GM12875 (cell line): ENCODE measurements around the gene ADAR.

ENCODE experiments used
- H3K4me3 ChIP-seq: one replicate; pipeline ENCODE4 v1.5.1; 2011; ENCODE audit warnings: low read depth, low read length, control low read depth
- CTCF ChIP-seq: IDR thresholded peaks from 2 replicates; pipeline ENCODE4 v1.5.1; 2011; ENCODE audit warnings: low read depth, mild to moderate bottlenecking, control low read depth, inconsistent platforms, low read length, moderate library complexity, borderline replicate concordance; ENCODE audit not compliant: insufficient read depth

ADAR gene

DNA sequence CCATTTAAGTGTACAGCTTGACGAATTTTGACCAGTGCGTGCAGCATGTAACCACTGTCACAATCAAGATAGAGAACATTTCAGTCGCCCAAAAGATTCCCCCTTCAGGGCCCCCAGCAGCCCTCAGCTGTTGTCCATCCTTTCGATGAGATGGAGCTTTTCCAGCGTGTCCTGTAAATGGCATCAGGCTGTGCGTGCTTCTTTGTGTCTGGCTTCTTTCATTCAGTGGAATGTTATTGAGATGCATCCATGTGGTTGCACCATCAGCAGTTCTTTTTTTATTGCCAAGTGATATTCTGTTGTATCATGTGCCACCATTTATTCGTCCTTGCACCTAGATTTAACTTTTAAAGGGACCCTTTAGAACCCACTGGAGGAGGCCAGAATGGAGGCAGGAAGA, 71.4 kb downstream of the ADAR start:
- H3K4me3 ChIP-seq: no peak overlapping the region
- no peak for TF ChIP-seq CTCF

DNA sequence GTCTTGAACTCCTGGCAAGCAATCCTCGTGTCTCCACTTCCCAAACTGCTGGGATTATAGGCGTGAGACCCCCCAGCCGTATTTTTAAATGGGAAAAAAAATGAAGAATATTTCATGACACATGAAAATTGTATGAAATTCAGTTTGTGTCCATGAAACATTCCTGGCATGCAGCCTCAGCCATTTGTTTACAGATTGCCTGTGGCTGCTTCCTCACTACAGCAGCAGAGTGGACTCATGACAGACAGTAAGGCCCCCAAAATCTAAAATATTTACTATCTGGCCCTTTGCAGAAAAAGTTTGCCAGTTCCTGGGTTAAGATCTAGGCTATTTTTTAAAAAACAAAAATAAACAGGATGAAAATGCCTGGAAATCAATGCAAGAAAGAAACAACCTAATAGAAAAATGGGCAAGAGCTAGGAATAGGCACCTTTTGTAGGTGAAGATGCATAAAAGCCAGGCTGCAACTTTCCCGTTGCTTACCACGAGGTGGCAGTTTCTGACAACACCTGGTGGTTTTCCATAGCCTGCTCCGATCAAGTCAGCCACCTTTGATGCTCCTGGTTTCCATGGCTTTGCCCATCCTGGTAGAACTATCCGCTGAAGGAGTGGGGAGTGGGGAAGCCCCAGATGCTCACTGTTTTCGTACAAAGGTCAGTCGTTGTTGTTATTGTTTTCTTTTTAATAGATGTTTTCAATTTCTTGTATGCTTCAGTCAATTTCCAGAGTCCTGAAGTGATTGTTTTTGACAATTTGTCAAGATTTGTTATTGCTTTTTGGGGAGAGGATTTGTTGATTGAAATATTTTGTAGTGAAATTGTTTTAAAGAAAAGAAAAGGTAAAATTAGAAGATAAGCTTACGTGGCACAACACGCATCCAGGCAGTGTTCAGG, 73.8 kb downstream of the ADAR start:
- no peak overlapping the region for H3K4me3 ChIP-seq
- peak; percentile 50 for TF ChIP-seq CTCF
